Breast epithelium (tissue), 4 donors: ENCODE data around the gene EFNA2. TPM values are rescaled to one million over a fixed set of nuclear protein-coding genes. Genes with fewer than 3 reads are reported as not detected.

Source experiments
- DNase-seq, 2 donors: peaks; one replicate each; pipeline ENCODE4 v3.0.0-alpha.2; 2019; ENCODE audit warnings: low spot score in 2 of 2
- H3K27ac ChIP-seq, 2 donors: fragments of 200-600 bp; sonication (generic) in 1 of 2; one replicate each; pipeline ENCODE4 v1.5.1; 2016 to 2019; ENCODE audit warnings: mild to moderate bottlenecking in 1 of 2
- H3K27me3 ChIP-seq, 2 donors: fragments of 200-600 bp; sonication (generic) in 1 of 2; one replicate each; pipeline versions ENCODE4 v1.5.1 to v1.6.0; 2017 to 2019; ENCODE audit warnings: control low read depth in 1 of 2, mild to moderate bottlenecking in 1 of 2
- H3K36me3 ChIP-seq: fragments of 200-600 bp; one replicate; pipeline ENCODE4 v1.5.1; 2019
- H3K4me1 ChIP-seq, 2 donors: fragments of 200-600 bp; sonication (generic); one replicate each; pipeline ENCODE4 v1.5.1; 2016 to 2019; ENCODE audit warnings: control low read depth in 1 of 2
- H3K4me3 ChIP-seq, 3 donors: fragments of 200-600 bp; sonication (generic); 1 replicate in 2 of 3; 2 replicates in 1 of 3; pipeline ENCODE4 v1.5.1; 2016 to 2019; ENCODE audit warnings: mild to moderate bottlenecking in 3 of 3, moderate library complexity in 2 of 3
- H3K9me3 ChIP-seq, 2 donors: fragments of 200-600 bp; sonication (generic) in 1 of 2; one replicate each; pipeline ENCODE4 v1.5.1; 2016 to 2019; ENCODE audit warnings: control low read depth in 1 of 2
- CTCF ChIP-seq, 3 donors: fragments of 450-650 bp; IDR thresholded peaks; one replicate each; pipeline ENCODE4 v1.5.1; 2016 to 2017; ENCODE audit warnings: antibody characterized with exemption in 3 of 3, mild to moderate bottlenecking in 3 of 3, moderate library complexity in 3 of 3
- POLR2A ChIP-seq: fragments of 450-650 bp; IDR thresholded peaks from one replicate; pipeline ENCODE4 v1.6.1; 2016; ENCODE audit warnings: antibody characterized with exemption, mild to moderate bottlenecking, moderate library complexity
- POLR2AphosphoS5 ChIP-seq, 3 donors: sonication (generic); formaldehyde crosslinking; IDR thresholded peaks; one replicate each; pipeline ENCODE4 v1.6.1; 2017; ENCODE audit warnings: antibody characterized with exemption in 3 of 3
- intact Hi-C: fragments of 100-400 bp; cut with DNase I; formaldehyde crosslinking; loops from one replicate; pipeline ENCODE4 v1.15.1; 2023; ENCODE audit warnings: low total_unique reads
- total RNA-seq, 3 donors: library from RNA; depleted of rRNA; stranded (reverse); fragments of >200 nt; gene quantifications; one replicate each; pipeline ENCODE4 v1.1.0, GENCODE V29; 2016

EFNA2 gene
- total RNA-seq, 3 donors from 2014 or later = 0.66 TPM; not detected in 2

GRCh38 chr19:1349211-1349610, 63.5 kb downstream of the EFNA2 start:
- Histone ChIP-seq H3K27ac (no peak overlapping the region), H3K9me3 (no peaks in the 10 kb centered on the region), H3K4me3 (no peak overlapping the region), H3K27me3 (no peaks in the 10 kb centered on the region), H3K4me1 (no peaks in the 10 kb centered on the region), H3K36me3 (no peaks in the 10 kb centered on the region)
- DNase-seq = no peak
- intact Hi-C loops = no loop called here
- TF ChIP-seq POLR2A (no peak), POLR2AphosphoS5 (IDR thresholded peaks at IDR 0.05) (no peak), CTCF (IDR thresholded peaks at IDR 0.05) (no peak)

- no peaks in the 10 kb centered on the region for H3K27me3 ChIP-seq
- no peak for DNase-seq
- peaks cover 0 to 3% of the 10 kb centered on the region in 2 donors for H3K4me1 ChIP-seq
- H3K27ac ChIP-seq = no peak overlapping the region
- H3K9me3 ChIP-seq = no peaks in the 10 kb centered on the region
- H3K4me3 ChIP-seq = no peak overlapping the region
- TF ChIP-seq POLR2AphosphoS5 (IDR thresholded peaks at IDR 0.05) (no peak), CTCF (IDR thresholded peaks at IDR 0.05) (no peak), POLR2A (no peak)
- no peaks in the 10 kb centered on the region for H3K36me3 ChIP-seq
- intact Hi-C loops = no loop called here
Measured at GRCh38 chr19:1350867-1351266, 65.2 kb downstream of the EFNA2 start.

Other genes starting within 250 kb of the EFNA2 start
- 10 to 100 TPM in 2 of 3 donors, 1 to 10 TPM in 1; 8.0 to 31.8 (median 26.5) TPM for gene ABCA7, start 245.8 kb upstream of the EFNA2 start, total RNA-seq
- 10 to 100 TPM; 18.7 to 43.2 (median 23.9) TPM for gene ARHGAP45, start 218.7 kb upstream of the EFNA2 start, total RNA-seq
- gene POLR2E, start 190.5 kb upstream of the EFNA2 start, total RNA-seq = 100 to 1,000 TPM in 1 of 3 donors, 10 to 100 TPM in 2; 65.9 to 175 (median 89.1) TPM
- 1,000 to 10,000 TPM in 1 of 3 donors, 100 to 1,000 TPM in 2; 357 to 1,796 (median 492) TPM for gene GPX4, start 181.9 kb upstream of the EFNA2 start, total RNA-seq
- 10 to 100 TPM; 15.4 to 63.3 (median 43.9) TPM for gene SBNO2, start 111.6 kb upstream of the EFNA2 start, total RNA-seq
- gene STK11, start 80.1 kb upstream of the EFNA2 start, total RNA-seq = 10 to 100 TPM; 32.8 to 55.0 (median 52.1) TPM
- gene CBARP, start 47.9 kb upstream of the EFNA2 start, total RNA-seq = 1 to 10 TPM in 1 of 3 donors, under 1 TPM in 1, not detected in 1; 0.98 to 4.8 TPM
- gene ATP5F1D, start 44.1 kb upstream of the EFNA2 start, total RNA-seq = 10 to 100 TPM; 47.6 to 64.9 (median 61.3) TPM
- 10 to 100 TPM; 13.8 to 28.5 (median 22.4) TPM for gene MIDN, start 37.3 kb upstream of the EFNA2 start, total RNA-seq
- 100 to 1,000 TPM; 458 to 758 (median 656) TPM for gene CIRBP, start 16.5 kb upstream of the EFNA2 start, total RNA-seq
- gene FAM174C, start 10.3 kb upstream of the EFNA2 start, total RNA-seq = 10 to 100 TPM; 43.9 to 60.6 (median 53.1) TPM
- gene NDUFS7, start 98.0 kb downstream of the EFNA2 start, total RNA-seq = 100 to 1,000 TPM in 1 of 3 donors, 10 to 100 TPM in 2; 67.5 to 122 (median 67.5) TPM
- gene GAMT, start 115.7 kb downstream of the EFNA2 start, total RNA-seq = 10 to 100 TPM; 23.6 to 40.0 (median 30.3) TPM
- 10 to 100 TPM; 35.8 to 50.9 (median 48.8) TPM for gene DAZAP1, start 121.7 kb downstream of the EFNA2 start, total RNA-seq
- 1,000 to 10,000 TPM; 2,978 to 3,238 (median 2,982) TPM for gene RPS15, start 152.5 kb downstream of the EFNA2 start, total RNA-seq
- under 1 TPM; under 0.01 to 0.29 (median 0.16) TPM for gene APC2, start 164.2 kb downstream of the EFNA2 start, total RNA-seq
- 10 to 100 TPM; 27.7 to 32.8 (median 28.7) TPM for gene C19orf25, start 193.3 kb downstream of the EFNA2 start, total RNA-seq
- 1 to 10 TPM; 2.2 to 10.0 (median 5.9) TPM for gene PCSK4, start 204.5 kb downstream of the EFNA2 start, total RNA-seq
- gene REEP6, start 205.3 kb downstream of the EFNA2 start, total RNA-seq = 10 to 100 TPM in 2 of 3 donors, 1 to 10 TPM in 1; 4.3 to 17.4 (median 11.0) TPM
- gene ADAMTSL5, start 227.1 kb downstream of the EFNA2 start, total RNA-seq = 1 to 10 TPM; 1.3 to 3.5 (median 2.1) TPM
- gene PLK5, start 238.2 kb downstream of the EFNA2 start, total RNA-seq = under 1 TPM in 2 of 3 donors, not detected in 1; 0.44 to 0.98 TPM